ENCODE measurements around the gene LMNB1. TPM values are rescaled to one million over a fixed set of nuclear protein-coding genes. Genes with fewer than 3 reads are reported as not detected.

LMNB1 gene
- total and polyA plus RNA-seq, 4 donors: 5.1 to 40.3 (median 21.8) TPM

GRCh38 chr5:126863402-126863801 lies 86.5 kb downstream of the LMNB1 start:
- DNase-seq (no peak), ATAC-seq (ENCODE audit: insufficient read depth, low FRiP score) (no peak)
- H3K27ac ChIP-seq (ENCODE audit: low read depth in 1 of 2, low read length in 1 of 2): no peak overlapping the region
- no peaks in the 10 kb centered on the region for H3K36me3 ChIP-seq (ENCODE audit: control insufficient read depth in 4 of 4, insufficient read depth in 4 of 4, low read length in 4 of 4)
- H3K4me1 ChIP-seq (ENCODE audit: control insufficient read depth in 5 of 5, insufficient read depth in 5 of 5, low read length in 5 of 5): peaks cover 0 to 3% (median 0%) of the 10 kb centered on the region in 5 donors
- TF ChIP-seq CTCF (IDR thresholded peaks at IDR 0.05; ENCODE audit: control extremely low read depth, extremely low read depth): no peak
- 97 to 98% methylated on average over 4 of the region's 4 CpGs for WGBS, 2 donors
- H3K9ac ChIP-seq (ENCODE audit: insufficient read depth in 1 of 2, low read length in 2 of 2): no peak overlapping the region
- H3K9me3 ChIP-seq (ENCODE audit: control insufficient read depth in 4 of 4, insufficient read depth in 3 of 4, low read length in 3 of 4): no peaks in the 10 kb centered on the region
- no peaks in the 10 kb centered on the region for H3K27me3 ChIP-seq (ENCODE audit: control insufficient read depth in 3 of 3, insufficient read depth in 3 of 3, low read length in 2 of 3)
- H3K4me3 ChIP-seq: no peak overlapping the region

- WGBS, 2 donors: 93 to 94% methylated on average over 22 of the region's 22 CpGs
- Histone ChIP-seq H3K4me3 (no peak overlapping the region), H3K27ac (ENCODE audit: low read depth in 1 of 2, low read length in 1 of 2) (no peak overlapping the region), H3K36me3 (ENCODE audit: control insufficient read depth in 4 of 4, insufficient read depth in 4 of 4, low read length in 4 of 4) (no peaks in the 10 kb centered on the region), H3K9me3 (ENCODE audit: control insufficient read depth in 4 of 4, insufficient read depth in 3 of 4, low read length in 3 of 4) (no peaks in the 10 kb centered on the region), H3K4me1 (ENCODE audit: control insufficient read depth in 5 of 5, insufficient read depth in 5 of 5, low read length in 5 of 5) (peaks cover 0 to 4% (median 0%) of the 10 kb centered on the region in 5 donors), H3K9ac (ENCODE audit: insufficient read depth in 1 of 2, low read length in 2 of 2) (no peak overlapping the region), H3K27me3 (ENCODE audit: control insufficient read depth in 3 of 3, insufficient read depth in 3 of 3, low read length in 2 of 3) (no peaks in the 10 kb centered on the region)
- ATAC-seq (ENCODE audit: insufficient read depth, low FRiP score) (no peak), DNase-seq (no peak)
- TF ChIP-seq CTCF (IDR thresholded peaks at IDR 0.05; ENCODE audit: control extremely low read depth, extremely low read depth): no peak
These were observed 87.2 kb downstream of the LMNB1 start for GRCh38 chr5:126864042-126864688.

GRCh38 chr5:126865299-126865698 lies 88.4 kb downstream of the LMNB1 start:
- no peak for ATAC-seq (ENCODE audit: insufficient read depth, low FRiP score)
- no peak overlapping the region for H3K27ac ChIP-seq (ENCODE audit: low read depth in 1 of 2, low read length in 1 of 2)
- H3K4me1 ChIP-seq (ENCODE audit: control insufficient read depth in 5 of 5, insufficient read depth in 5 of 5, low read length in 5 of 5): peaks cover 0 to 7% (median 0%) of the 10 kb centered on the region in 5 donors
- peaks cover 0 to 2% (median 2%) of the 10 kb centered on the region in 3 donors for H3K27me3 ChIP-seq (ENCODE audit: control insufficient read depth in 3 of 3, insufficient read depth in 3 of 3, low read length in 2 of 3)
- H3K9me3 ChIP-seq (ENCODE audit: control insufficient read depth in 4 of 4, insufficient read depth in 3 of 4, low read length in 3 of 4): no peaks in the 10 kb centered on the region
- H3K4me3 ChIP-seq: no peak overlapping the region
- H3K9ac ChIP-seq (ENCODE audit: insufficient read depth in 1 of 2, low read length in 2 of 2): no peak overlapping the region
- DNase-seq: no peak
- no peak for TF ChIP-seq CTCF (IDR thresholded peaks at IDR 0.05; ENCODE audit: control extremely low read depth, extremely low read depth)
- 82 to 85% methylated on average over 3 of the region's 3 CpGs for WGBS, 2 donors
- H3K36me3 ChIP-seq (ENCODE audit: control insufficient read depth in 4 of 4, insufficient read depth in 4 of 4, low read length in 4 of 4): no peaks in the 10 kb centered on the region

Data from lung (tissue), 12 donors.